Measurements from ENCODE around the gene C3orf62.
"Not testable (repeated sequence)": the region's sequence is repeated elsewhere in the genome, so short reads cannot be mapped to it uniquely, and the experiment has no call there.

Gene C3orf62

DNA sequence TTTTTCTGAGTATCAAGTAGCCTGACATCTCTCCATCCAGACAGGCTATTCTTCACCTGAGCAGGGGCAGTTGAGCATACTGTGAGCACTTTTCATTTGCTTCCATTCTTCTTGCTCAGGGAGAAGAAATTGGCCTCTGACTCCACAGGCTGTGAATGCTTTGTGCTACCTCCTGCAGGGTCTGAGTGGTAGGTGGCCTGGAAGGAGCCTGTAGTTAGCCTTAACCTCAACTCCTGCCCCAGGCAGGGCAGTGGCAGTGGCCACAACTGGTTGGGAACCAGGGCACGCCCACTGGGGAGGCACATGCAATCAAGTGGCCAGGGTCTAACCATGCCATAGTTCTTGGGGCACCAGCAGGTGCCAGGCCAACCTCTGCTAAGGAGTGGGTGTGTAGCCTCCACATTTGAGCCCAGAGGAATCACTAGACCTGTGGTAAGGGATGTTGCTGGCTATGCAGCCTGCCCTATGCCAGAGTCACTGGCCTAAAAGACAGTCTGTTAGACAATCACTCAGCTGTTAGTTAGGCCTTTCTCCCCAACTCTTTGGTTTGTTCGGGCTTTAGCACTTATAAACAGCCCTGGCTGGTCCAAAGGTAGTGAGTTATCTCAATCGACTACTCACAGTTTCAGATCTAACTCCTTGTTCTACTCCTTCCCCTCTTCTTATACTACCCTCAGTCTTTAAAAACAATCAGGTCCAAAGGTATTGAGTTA is 7.4 kb downstream of the C3orf62 start:
- in situ Hi-C loops (cut with MboI; ENCODE audit: low sequenced_read_pairs): no loop called here

DNA sequence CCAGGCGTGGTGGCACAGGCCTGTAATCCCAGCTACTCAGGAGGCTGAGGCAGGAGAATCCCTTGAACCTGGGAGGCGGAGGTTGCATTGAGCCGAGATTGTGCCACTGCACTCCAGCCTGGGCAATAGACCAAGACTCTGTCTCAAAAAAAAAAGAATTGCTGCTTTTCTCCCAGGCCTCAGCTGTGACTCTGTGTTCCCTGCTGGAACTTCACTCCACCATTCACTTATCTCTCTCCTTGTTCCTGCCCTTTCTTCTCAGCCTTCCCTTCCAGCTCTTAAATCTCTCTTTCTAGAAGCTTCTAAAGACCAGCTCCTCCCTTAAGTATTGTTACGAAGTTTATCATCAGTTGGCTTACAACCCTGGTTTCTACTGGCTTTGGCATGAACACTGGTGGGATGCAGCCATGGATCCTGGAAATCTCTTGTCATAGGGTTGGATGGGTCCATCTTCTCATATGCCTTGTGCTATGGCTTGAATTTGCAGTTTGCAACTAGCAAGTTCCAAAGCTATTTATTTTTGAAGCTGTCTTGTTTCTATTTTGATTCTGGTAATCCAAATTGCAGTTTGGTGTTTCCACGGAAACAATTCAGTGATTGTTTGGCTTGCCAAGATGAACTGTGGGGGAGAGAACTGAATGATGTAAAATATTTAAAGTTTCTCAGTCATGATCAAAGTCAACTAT is 10.5 kb downstream of the C3orf62 start:
- in situ Hi-C loops (cut with MboI; ENCODE audit: low sequenced_read_pairs): no loop called here

DNA sequence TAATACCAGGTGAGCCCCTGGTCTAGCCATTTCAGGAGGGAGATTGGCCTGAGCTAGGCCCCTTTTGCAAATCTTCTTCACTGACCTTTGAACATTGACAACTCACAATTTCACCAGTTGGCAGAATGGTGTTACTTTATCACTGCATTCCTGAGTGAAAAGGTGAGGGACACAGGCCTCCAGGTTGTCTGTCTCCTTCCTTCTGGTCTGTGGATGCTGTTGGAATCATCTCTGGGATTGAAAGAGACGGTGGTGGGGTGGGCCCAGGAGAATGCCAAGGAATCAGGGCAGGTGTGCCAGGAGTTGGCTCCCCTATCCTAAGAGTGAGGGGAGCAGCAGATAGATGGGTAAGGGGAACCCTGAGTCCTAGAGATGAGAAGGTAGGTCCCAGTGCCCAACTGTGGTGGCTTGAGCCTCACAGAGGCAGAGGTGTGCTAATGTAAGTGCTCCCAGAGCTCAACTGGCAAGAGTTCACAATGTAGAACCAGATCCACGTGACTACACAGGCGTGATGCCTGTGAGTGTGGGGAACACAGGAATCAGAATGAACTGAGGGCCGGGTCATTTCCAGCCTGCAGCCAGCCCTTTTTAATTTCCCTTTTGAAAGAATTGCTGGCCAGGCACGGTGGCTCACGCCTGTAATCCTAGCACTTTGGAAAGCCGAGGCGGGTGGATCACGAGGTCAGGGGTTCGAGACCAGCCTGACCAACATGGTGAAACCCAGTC is 11.2 kb downstream of the C3orf62 start:
- in situ Hi-C loops (cut with MboI; ENCODE audit: low sequenced_read_pairs): no loop called here

DNA sequence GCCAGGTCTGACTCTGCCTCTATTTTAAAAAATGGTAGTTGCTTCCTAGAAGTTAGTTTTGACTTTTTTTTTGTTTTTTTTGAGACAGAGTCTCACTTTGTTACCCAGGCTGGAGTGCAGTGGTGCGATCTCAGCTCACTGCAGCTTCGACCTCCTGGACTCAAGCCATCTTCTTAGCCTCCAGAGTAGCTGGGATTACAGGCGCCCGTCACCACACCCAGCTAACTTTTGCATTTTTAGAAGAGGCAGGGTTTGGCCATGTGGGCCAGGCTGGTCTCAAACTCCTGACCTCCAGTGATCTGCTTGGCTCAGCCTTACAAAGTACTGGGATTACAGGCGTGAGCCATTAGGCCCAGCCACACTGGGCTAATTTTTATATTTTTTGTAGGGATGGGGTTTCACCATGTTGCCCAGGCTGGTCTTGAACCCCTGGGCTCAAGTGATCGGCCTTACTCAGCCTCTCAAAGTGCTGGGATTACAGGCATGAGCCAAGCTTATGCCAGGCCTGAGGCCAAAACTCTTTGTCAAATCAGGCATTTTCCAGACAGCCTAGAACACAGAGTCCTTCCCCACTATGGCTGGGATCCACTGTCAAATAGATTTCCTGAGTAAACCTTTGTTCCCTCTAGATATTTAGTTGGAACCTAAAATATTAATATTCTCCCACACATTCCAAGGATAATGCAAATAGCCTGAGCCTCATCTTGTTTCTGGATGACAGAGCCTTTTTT is 13.7 kb downstream of the C3orf62 start:
- in situ Hi-C loops (cut with MboI; ENCODE audit: low sequenced_read_pairs): no loop called here

DNA sequence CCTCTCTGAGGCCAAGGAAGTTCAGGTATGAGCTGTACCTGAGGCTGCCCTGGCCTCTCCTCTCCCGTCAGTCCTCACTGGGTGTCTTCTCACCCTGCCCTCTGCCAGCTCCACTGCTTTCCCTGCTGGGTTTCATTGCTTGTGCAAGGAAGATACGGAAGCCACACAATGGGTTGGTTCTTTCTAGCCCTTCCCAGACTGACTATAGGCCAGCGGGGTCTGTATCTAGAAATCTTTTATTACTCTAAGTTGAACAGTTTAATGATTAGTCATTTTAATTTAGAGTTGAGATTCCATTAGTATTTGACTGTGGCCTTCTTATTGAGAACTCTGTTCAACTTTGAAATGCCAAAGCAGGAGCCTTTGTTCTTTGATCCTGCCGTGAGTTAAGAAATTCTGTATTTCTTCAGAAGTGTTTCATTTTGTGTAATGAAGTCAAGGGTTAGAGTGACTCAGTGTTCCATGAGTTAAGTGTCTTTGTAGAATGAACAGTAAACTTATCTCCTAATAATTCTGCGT is 16.2 kb downstream of the C3orf62 start:
- in situ Hi-C loops (cut with MboI; ENCODE audit: low sequenced_read_pairs): no loop called here

DNA sequence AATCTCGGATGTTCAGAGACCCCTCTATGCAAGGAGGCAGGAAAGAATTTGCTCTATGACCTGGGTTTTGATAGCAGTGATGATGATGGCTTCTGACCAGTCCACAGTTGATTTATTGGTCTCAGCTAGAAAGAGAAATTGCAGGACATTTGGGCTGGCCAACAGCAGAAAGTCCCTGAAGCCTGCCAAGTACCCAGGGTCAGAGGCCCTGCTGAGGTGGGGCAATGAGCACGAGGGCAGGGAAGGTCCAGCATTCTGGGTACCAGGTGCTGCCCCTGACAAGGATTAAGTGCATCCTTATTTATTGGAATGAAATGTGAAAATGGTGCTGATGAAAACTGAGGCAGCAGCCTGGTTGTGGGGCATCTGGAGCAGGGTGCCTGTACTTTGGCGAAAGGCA is 19.8 kb downstream of the C3orf62 start:
- in situ Hi-C loops (cut with MboI; ENCODE audit: low sequenced_read_pairs): no loop called here

DNA sequence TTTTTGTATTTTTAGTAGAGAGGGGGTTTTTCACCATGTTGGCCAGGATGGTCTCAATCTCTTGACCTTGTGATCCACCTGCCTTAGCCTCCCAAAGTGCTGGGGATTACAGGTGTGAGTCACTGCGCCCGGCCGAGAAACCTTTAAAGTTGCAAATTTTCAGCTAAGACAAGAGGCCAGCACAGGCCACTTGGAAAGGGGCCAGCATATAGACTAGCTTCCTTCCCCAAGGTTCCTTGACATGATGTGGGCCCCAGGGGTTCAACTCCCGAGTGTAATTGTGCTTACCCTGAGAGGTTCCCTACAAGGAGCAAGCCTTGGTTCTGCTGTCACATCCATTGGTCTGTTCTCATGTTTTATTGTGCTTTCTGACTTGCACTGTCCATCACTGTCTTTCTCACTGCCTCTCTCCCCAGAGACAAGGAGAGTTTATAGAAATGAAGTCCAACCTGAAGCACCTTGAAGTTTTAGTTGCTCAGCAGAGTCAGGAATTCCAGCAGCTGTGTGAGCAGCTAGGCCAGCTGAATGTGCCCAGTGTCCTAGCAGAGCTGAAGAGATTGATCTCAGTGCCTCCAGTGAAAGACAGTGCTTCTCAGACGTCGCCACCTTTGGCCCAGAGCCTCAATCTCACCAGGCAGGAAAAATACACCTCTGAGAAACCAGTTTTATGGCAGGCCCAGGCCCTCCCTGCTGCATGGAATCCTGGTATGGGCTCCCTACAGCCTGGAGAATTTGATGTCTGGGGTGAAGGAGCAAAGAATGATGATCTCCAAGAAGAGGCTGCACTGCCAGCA is 21.1 kb downstream of the C3orf62 start:
- in situ Hi-C loops (cut with MboI; ENCODE audit: low sequenced_read_pairs): no loop called here

DNA sequence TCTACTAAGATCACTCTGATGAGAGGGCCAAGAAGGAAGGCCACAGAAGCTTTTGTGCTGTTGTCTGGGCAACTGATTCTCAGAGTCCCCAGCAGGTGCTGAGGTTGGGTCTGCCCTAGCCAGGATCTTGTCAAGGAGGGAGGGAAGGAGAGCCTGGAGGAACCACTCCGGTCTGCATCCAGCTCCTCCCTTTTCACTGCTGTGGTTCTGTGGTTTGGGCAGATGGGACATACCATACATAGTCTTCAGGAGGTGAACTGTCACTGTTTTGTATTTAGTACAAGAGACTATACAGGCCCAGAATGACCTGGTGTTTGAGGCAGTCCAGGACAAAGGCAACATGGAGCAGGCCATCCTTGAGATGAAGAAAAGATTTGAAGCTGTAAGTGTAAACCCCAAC is 21.9 kb downstream of the C3orf62 start:
- in situ Hi-C loops (cut with MboI; ENCODE audit: low sequenced_read_pairs): no loop called here

DNA sequence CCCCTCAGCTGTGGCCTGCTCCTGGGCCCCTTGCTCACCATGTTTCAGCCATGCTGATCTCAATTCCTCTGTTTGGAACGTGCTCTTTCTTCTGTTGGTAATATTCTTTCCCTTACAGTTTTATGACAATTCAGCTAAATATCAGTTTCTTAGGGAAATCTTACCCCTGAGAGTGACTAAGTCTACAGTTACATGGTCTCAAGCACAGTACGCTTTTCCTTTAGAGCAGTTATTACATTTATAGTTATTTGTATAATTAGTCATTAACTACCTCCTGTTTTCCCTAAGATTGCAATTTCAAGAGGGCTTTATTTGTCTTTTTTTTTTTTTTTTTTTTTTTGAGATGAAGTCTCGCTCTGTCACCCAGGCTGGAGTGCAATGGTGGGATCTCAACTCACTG is 23.5 kb downstream of the C3orf62 start:
- in situ Hi-C loops (cut with MboI; ENCODE audit: low sequenced_read_pairs): no loop called here

DNA sequence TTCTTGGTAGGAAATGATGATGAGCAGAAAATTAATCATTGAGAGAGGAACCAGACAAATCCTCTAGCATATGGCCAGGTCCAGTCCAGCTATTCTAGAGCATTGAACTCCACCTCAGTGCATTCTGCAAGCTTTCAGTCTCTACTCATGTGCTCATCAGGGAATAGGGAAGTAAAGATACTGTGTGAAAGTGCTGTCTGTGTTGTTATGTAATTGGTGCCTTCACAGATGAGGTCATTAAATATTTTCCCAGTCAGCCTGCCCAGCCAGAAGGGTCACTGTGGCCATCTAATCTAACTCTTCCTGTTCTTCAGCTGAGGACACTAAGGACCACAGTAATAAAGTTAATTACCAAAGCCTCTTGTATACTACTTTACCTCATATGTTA is 28.2 kb downstream of the C3orf62 start:
- in situ Hi-C loops (cut with MboI; ENCODE audit: low sequenced_read_pairs): no loop called here

DNA sequence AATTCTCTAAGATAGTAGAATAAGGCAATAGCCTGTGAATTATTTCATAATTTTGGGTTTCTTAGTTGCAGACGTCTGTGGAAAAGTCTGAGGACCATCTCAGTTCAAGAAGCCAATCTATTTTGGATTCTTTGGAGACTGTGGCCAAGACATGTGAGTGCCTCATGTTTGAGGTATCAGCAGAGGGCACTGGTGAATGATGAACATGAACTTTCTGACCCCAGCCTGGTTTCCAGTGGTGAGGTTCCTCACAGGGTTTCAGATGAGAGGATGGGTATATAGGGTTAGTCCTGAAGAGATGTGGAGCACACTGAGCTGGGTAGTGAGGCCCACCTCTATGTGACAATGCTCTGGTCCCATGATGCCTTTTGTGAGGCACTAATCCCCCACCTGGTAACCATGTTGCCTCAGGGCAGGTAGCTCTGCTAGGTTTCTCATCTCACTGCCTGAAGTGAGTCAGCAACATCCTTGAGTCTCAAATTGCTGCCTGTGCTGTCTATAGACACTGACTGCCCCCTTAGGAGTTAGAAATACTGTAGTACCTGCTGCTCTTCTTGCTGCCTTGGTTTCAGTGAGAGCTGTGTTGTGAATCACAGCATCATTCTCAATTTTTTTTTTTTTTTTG is 32.3 kb downstream of the C3orf62 start:
- in situ Hi-C loops (cut with MboI; ENCODE audit: low sequenced_read_pairs): no loop called here

DNA sequence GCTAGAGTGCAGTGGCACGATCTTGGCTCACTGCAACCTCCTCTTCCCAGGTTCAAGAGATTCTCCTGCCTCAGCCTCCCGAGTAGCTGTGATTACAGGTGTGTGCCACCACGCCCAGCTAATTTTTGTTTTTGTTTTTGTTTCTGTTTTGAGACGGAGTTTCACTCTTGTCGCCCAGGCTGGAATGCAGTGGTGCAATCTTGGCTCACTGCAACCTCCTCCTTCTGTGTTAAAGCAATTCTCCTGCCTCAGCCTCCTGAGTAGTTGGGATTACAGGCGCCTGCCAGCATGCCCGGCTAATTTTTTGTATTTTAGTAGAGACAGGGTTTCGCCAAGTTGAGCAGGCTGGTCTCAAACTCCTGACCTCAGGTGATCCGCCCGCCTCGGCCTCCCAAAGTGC is 36.9 kb downstream of the C3orf62 start:
- in situ Hi-C loops (cut with MboI; ENCODE audit: low sequenced_read_pairs): not testable (repeated sequence)

DNA sequence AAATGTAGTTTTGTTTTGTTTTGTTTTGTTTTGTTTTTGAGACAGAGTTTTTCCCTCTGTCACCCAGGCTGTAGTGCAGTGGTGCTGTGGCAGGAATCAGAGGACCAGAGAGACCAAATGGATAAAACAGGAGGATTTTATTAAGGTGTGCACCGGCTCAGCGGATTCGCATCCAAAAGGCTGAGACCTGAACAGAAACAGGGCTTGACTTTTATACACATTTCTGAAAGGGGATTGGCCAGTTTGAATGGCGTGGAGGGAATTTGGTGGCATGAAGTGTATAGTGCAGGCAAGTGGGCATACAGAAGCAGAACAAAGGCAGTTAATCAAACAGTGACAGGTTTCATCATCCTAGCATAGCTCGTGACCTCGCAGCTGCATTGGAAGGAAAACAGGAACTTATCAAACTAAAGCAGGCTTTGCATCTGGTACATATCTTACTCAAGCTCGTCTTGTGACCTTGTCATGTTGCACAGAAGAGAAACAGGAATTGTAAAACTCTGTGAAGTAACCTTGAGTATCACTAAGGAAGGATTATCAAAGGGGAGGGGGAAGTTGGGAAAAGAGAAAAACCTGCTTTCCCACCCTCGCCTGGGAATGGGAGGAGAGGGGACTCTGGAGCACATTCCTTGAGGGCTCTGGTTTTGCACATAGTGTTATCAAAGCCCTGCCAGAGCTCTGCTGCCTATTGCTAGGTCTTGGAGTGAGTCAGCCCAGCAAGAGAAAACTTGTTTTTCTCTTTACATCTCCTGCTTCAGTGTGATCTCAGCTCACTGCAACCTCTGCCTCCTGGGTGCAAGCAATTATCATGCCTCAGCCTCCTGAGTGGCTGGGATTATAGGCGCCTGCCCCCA is 38.5 kb downstream of the C3orf62 start:
- in situ Hi-C loops (cut with MboI; ENCODE audit: low sequenced_read_pairs): no loop called here

DNA sequence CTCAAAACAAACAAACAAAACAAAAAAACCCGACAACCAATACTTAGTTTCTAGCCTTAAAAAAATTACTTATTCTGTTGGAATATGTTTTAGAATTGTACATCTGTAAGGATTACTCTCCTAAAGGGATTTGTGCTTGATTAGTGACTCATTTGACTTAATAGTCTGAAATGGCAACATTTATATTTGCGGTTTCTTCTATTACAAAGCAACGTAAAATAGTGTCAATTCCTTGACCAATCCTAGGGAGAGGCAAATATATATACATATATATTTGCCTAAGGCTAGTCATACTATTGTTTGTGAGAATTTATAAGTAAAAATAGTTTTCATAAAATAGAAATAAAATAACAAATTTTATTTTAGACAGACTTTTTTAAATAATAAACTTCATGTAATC is 39.7 kb downstream of the C3orf62 start:
- in situ Hi-C loops (cut with MboI; ENCODE audit: low sequenced_read_pairs): no loop called here

DNA sequence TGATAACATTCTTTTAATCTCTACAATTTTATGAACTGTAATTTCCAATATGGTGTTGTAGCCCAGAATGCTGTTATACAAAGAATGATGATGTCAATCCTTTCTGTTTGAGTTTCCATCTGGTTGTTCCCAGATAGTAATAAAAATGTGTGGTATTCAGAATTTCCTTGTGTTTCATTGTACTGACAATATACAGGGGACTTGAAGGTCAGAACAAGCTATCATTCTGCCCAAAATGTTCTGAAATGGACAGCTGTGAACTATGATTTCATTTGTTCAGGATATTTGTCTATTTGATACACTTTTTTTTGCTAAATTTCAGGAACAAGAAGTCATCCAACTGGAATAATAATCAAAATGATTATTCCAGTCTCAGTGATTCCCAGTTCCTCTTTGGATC is 40.8 kb downstream of the C3orf62 start:
- in situ Hi-C loops (cut with MboI; ENCODE audit: low sequenced_read_pairs): no loop called here

DNA sequence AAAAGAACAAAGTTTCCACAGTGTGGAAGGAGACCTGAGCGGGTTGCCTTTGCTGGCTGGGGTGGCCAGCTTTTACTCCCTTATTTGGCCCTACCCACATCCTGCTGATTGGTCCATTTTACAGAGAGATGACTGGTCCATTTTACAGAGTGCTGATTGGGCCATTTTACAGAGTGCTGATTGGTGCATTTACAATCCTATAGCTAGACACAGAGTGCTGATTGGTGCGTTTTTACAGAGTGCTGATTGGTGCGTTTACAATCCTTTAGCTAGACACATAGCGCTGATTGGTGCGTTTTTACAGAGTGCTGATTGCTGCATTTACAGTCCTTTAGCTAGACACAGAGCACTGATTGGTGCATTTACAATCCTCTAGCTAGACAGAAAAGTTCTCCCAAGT is 48.2 kb downstream of the C3orf62 start:
- in situ Hi-C loops (cut with MboI; ENCODE audit: low sequenced_read_pairs): not testable (repeated sequence)

DNA sequence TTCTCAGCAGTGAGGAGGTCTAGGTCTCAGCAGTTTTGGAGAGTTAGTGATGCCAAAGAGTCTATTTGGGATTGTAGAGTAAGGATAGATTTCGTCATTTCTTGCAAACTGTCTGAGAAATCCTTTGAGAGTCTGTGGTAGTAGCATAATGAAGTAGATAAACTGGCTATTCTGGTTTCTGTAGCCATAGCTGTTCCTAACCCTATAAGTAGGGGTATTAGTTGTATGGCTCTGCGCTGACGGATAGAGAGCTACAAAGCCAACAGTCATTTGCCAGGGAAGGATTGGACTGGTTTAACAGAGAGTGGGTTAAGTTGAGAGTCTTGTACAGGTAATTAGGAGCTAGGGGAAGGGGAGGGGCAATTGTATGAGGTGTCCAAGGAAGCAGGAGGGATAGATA is 55.0 kb downstream of the C3orf62 start:
- in situ Hi-C loops (cut with MboI; ENCODE audit: low sequenced_read_pairs): no loop called here

DNA sequence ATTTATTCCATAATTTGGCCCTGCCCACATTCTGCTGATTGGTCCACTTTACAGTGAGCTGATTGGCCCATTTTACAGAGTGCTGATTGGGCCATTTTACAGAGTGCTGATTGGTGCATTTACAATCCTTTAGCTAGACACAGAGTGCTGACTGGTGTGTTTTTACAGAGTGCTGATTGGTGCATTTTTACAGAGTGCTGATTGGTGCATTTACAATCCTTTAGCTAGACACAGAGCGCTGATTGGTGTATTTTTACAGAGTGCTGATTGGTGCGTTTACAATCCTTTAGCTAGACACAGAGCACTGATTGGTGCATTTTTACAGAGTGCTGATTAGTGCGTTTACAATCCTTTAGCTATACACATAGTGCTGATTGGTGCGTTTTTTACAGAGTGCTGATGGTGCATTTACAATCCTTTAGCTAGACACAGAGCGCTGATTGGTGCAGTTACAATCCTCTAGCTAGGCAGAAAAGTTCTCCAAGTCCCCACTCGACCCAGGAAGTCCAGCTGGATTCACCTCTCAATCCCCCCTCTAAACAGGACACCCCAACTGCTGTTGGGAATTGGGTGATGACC is 56.0 kb downstream of the C3orf62 start:
- in situ Hi-C loops (cut with MboI; ENCODE audit: low sequenced_read_pairs): not testable (repeated sequence)

DNA sequence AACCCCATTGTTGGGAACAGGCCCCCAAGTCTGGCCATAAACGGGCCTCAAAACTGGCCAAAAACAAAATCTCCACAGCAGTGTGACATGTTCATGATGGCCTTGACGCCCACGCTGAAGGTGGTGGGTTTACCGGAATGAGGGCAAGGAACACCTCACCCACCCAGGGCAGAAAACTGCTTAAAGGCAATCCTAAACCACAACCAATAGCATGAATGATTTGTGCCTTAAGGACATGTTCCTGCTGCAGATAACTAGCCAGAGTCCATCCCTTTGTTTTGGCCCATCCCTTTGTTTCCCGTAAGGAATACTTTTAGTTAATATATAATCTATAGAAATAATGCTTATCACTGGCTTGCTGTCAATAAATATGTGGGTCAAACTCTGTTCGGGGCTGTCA is 57.9 kb downstream of the C3orf62 start:
- in situ Hi-C loops (cut with MboI; ENCODE audit: low sequenced_read_pairs): no loop called here

Data from HL-60/S4 treated with retinoic acid at 250 ng/mL for 4 days and 3 days (cell line).